Activated CD4-positive, alpha-beta T cell treated with anti-CD3 and anti-CD28 coated beads, Interleukin-2, amount 50 U/mL, for 16 hours (primary cell): Measurements from ENCODE around the gene VAMP5.
"Not testable (repeated sequence)": the region's sequence is repeated elsewhere in the genome, so short reads cannot be mapped to it uniquely, and the experiment has no call there.

Experiments used
- DNase-seq: peaks from one replicate; pipeline ENCODE4 v3.0.0-alpha.2; 2020

Gene VAMP5

DNA sequence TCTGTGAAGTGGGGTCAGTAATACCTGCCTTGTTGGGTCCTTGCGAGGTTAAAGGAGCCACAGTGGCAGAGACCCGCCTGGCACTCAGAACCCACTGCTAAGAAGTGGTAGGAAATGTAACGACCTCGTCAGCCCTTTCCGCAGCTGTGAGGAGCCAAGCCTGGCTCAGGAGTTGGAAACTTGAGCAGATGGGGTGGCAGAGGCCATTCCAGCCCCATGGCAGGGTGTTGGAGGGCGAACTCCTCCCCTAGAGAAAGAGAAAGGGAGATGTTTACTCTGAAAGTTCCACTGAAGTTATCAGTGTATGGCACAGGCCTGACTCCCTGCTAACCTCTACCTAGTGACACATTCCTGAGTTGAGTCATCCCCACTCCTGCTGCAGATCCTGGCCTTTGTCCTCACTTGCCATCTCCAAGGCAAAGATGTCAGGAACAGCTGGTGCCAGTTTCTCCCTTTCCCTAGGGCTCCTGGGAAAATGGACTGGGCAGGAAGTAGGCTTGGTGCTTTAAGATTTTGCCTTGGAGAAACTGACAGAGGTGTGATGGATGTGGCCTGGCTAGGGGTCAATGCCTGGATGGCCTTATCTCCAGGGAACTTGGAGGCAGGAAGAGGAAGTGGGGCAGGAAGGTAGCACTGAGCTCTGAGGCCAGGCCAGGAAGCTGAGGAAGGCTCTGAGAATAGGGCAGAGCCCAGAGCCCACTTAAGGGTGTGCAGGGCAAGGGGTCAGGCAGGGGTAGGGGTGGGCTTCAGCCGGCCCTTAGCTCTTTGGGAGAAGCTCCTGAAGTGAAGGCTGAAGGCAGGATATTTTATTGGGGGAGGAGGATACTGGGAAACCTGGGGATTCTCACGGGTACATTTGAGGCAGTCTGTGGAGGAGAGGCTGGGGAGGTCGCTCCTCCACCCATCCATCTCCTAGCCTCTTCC is 888 bp downstream of the VAMP5 start:
- peak; percentile 46 for DNase-seq

DNA sequence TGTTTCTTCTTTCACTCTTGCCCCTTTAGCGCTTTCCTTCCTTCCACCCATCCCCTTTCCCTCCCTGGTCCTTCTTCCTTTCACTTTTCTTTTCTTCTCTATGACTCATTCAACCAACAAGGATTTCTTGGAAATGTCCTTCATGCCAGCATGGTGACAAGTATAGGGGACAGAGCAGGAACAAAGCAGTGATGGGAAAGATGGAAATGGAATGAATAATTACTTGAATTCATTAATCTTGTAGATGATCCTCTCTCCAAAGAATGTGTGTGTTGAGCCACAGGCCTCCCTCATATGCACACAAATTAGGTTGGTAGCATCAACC is 1.5 kb downstream of the VAMP5 start:
- no peak for DNase-seq

DNA sequence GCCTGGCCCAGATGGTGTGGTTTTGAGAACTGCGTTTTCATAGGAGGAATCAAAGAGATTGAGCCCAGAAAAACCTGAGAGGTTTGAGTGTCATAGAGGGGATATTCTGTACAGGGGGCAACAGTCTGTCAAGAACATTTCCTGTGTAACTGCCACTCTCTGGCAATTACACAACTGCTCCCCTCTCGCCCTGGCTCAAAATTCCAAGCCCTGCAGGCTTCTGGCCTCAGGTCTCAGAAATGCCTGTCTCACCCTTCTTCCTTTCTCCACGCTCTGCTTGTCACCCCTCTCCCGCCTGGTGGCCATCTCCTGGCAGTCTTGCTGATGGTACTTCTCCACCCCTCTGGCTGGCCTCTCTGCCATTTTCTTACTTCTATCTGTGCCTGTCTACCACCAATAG is 4.0 kb downstream of the VAMP5 start:
- DNase-seq, result no peak

DNA sequence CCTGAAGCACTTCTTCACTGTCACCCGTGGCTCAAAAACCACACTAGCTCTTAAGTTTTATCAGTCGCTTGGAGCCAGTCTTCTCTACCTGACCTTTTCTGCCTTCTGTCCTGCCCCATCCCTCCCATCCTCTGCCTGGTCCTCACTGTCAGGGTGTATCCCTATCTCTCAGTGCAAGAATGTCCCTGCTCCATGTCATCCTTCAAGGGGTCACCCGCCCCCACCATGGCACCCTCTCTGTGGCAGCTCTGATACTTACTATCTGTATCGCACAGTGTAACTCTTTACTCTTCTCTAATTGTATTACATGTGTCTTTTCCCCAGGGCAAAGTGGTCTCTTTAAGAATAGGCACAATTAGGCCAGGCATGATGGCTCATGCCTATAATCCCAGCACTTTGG is 4.4 kb downstream of the VAMP5 start:
- no peak for DNase-seq

DNA sequence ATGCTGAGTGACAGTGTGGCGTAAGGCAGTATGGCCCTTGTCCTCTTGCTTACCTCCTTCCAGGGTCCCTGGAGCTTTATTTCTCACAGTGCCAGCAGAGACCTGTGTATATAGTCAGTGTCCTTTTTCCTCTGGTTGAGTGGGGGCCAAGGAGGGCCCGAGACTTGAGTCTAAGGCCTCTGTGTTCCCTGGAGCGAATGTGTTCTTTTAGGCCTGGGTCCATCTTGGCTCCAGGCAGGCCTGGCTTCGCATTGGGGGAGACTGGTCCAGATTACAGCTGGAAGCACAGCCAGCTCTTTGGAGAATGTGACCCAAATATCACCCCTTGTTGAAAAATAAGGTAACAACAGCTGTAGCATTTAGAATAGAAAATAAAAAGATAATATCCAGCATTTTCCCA is 5.0 kb downstream of the VAMP5 start:
- DNase-seq, result no peak

DNA sequence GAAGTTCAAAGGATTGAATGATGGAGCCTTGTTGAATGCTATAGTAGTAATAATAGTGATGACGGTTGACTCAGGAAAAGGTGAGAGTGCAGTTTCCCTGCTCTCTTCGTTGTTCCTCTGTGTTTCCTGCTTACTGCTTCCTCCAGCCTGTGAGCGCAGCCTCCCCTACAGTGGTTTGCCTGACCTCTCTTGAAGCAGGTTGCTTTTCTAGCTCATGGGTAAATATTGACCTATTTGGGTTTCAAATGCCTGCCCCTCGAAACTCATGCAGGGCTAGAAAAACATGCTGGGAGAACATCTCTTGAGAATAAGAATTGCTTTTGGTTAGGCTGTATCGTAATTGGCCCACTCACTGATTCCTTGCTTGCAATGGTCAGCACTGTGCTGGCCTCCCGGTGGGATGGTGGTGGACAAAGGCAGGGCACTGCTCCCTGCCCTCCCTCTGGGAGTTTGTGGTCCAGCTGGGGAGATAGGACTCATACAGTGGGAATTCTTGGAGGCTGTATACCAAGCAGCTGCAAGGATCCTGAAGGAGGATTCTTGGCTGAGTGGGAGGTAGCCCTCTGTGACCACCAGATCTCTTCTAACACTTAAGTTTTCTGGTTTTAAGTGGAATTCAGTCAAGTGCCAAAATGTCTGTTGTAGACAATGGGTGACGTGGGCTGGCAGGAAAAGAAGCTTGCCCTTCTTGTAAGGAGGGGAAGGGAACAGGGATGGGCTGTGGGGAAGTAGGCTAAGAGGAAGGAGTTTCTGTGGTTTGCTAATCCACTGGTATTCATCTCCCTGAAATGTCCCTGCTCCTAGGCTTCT is 6.0 kb downstream of the VAMP5 start:
- DNase-seq, result no peak

DNA sequence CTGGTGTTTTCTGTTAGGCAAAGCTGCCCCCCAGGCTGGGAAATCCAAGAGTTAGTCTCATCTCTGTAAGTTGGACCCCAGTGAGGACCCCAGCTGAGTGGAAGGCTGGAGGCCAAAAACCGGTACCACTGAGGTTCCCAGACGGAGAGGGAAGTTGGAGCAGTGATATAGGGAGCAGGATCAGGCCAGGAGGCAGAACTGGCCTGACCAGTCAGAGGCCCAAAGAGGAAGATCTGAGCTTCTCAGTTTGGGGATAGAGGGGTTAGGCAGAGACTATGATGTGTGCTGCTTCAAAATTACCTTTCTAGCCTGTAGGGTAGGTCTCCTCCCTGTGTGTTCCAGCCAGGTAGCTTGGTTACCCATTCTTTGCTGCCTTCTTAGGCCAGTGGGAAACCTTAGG is 6.7 kb downstream of the VAMP5 start:
- no peak for DNase-seq

DNA sequence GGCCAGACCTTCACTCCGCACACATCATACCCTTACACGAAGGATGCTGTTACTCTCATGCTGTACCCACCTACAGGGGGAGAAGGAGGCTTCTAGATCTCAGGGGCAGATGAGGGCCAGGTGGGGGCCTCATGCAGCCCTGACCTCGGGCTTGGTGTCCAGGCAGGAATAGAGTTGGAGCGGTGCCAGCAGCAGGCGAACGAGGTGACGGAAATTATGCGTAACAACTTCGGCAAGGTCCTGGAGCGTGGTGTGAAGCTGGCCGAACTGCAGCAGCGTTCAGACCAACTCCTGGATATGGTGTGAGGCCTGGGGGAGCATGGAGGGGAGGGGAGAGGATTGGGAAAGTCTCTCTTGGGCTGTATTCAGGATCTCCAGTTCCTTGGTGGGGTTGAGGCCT is 7.3 kb downstream of the VAMP5 start:
- DNase-seq, result no peak

DNA sequence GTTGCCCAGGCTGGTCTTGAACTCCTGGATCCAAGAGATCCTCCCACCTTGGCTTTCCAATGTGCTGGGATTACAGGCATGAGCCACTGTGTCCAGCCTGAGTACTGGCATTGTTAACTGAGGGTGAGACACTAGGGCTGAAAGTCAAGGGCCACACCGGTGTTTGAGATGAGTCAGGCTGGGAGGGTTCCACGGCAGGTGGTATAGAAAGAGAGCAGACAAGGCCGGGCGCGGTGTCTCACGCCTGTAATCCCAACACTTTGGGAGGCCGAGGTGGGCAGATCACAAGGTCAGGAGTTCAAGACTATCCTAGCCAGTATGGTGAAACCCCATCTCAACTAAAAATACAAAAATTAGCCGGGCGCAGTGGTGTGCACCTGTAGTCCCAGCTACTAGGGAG is 8.1 kb downstream of the VAMP5 start:
- DNase-seq, result not testable (repeated sequence)

DNA sequence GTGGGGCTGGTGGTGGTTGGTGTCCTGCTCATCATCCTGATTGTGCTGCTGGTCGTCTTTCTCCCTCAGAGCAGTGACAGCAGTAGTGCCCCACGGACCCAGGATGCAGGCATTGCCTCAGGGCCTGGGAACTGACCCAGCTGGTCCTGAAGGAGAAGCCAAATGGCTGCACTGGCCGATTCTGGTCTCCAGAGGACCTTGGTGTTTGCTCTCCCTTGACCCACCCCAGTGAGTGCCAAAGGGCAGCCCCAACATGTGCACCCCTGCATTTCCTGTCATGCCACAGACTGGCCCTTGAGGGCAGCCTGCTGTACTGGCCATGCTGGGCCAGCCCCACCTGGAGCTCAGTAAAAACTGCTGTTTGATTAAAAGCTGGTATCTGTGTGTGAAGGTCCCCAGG is 8.8 kb downstream of the VAMP5 start:
- DNase-seq, result no peak

DNA sequence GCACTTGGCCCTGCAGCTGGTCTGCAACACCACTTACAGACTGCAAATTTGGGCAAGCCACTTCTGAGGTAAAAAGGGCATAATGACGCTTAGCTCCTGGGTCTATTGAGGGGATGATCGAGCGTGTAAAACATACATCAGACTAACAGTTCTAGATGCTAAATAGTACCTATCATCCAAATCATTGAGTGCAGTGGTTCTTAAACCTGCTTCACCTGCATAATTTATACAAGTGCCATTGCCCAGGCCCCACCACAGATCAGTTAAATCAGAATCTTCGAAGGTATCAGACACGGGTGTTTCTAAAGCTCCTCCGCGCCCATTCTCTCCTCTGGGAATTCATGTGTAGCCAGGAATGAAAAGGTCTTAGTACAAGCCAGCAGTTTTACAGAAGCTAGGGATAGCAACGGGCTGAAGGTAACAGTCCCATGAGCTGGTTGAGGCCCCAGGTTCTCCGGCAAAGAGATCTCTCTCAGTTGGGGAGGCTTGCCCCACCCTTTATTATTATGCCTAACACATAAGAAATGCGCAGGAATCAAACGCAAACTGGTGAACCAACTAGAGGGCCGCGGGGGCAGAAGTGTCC is 10.6 kb downstream of the VAMP5 start:
- DNase-seq, result no peak

DNA sequence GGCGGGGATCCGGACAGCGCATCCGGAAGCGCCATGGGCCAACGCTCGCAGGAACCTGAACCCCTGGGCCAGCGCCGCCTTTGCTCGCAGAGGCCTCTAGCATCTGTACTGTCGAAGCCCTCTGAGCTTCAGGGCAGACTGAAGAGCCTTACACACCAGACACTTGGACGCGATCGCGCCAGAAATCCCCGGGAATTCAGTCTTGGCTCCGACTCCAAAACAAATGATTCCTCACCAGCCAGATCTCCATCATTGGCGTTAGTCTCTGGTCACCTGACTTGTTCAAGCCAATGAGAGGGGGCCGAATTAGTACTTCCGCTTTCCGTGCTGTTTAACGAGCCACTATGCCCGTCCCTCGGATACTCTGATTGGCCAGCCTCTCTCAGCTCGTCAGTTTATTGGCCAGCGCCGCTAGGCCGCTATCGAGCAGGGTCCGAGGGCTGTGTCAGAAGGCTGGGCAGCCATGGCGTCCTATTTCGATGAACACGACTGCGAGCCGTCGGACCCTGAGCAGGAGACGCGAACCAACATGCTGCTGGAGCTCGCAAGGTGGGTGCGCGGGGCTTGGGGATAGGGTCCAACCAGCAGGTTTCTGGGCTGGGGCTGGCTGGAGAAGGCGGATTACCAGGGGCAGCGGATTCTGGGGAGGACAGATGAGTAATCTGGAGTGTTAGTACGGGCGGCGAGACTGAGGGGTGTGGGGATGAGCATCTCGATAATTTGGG is 11.2 kb downstream of the VAMP5 start, which contains the start of gene RNF181:
Gene RNF181 (plus strand): TSS at position 445 of the 725 bp plus-strand sequence. CDS start 19 bp downstream, at position 464.
- DNase-seq, result peak; percentile 97

DNA sequence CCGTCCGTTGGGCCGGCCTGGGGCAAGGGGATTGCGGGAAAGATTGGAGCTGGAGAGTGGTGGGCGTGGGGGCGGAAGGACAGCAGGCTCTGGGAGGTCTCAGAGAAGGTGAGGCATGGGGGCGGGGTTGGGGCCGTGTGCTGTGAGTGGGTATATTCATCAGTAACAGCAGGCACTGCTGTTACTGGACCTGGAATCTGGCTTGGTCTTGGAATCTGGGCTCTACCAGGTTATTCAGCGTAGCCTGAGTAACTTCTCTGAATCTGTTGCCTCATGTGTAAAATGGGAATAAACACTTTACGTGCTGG is 11.7 kb downstream of the VAMP5 start:
- no peak for DNase-seq

DNA sequence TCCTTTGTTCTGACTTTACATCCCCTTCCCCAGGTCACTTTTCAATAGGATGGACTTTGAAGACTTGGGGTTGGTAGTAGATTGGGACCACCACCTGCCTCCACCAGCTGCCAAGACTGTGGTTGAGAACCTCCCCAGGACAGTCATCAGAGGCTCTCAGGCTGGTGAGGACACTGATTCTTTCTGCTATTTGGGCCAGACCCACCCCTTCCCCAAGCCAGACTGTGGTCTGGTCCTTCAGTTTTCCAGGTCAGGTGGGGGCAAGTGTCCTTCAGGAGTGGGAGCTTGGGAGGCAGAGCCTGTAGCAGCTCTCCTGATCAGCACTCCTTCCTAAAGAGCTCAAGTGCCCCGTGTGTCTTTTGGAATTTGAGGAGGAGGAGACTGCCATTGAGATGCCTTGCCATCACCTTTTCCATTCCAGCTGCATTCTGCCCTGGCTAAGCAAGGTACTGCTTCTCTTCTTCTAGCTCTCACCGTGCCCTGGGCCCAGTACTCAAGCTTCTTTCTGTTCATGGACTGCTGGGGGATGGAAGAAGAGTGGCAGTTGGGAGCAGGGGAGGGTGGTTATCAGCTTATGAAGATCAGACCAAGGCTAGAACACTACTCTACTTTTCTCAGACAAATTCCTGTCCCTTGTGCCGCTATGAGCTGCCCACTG is 12.4 kb downstream of the VAMP5 start:
- DNase-seq, result no peak

DNA sequence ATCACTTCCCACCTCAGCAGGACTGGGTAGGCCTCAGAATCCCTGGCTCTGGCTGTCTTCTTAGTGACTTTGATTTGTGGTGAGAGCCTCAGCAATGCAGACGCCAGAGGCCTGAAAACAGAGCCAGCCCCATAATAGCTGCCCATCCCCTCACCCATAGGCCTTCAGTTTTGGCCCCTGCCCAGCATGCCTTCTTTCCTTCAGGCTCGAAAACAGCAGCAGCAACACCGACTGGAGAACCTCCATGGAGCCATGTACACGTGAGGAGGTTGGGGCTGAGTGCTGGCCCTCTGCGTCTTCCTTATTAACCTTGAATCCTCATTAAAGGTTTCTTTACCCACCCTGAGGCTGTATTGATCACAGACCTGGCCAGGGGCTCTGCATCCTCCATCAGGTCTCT is 13.0 kb downstream of the VAMP5 start:
- DNase-seq, result no peak

DNA sequence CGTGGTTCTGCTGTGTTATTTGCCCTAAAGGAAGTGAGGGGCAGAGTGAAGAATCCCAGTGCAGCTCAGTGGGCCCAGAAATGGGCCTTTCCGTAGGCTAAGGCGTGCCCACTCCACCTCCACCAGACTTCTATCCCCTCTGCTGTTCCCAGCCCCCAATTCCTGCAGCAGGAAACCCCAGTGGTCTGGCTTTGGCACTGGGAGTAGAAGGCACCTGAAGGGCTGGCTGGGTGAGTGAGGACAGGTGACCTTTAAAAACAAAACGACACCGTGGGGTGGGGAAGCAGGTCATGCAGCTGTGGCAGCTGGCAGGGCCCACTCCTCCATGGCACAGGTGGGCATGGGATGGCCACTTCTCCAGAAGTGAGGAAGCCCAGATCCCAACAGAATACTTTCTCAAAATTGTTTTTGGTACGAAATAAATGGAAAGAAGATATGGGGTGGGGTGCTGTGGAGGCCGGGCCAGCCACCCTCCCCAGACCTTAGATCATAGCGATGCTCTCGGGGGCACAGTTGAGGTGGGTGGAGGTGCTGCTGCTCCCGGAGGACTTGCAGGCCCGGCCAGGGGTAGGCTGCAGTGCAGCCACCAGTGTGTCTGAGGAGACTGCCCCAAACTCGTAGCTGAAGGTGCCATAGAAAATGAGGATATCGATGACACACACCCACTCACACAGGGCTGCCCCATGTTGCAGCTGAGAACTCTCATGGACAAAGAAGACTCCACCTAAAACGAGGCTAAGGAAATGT is 14.5 kb downstream of the VAMP5 start:
- no peak for DNase-seq

DNA sequence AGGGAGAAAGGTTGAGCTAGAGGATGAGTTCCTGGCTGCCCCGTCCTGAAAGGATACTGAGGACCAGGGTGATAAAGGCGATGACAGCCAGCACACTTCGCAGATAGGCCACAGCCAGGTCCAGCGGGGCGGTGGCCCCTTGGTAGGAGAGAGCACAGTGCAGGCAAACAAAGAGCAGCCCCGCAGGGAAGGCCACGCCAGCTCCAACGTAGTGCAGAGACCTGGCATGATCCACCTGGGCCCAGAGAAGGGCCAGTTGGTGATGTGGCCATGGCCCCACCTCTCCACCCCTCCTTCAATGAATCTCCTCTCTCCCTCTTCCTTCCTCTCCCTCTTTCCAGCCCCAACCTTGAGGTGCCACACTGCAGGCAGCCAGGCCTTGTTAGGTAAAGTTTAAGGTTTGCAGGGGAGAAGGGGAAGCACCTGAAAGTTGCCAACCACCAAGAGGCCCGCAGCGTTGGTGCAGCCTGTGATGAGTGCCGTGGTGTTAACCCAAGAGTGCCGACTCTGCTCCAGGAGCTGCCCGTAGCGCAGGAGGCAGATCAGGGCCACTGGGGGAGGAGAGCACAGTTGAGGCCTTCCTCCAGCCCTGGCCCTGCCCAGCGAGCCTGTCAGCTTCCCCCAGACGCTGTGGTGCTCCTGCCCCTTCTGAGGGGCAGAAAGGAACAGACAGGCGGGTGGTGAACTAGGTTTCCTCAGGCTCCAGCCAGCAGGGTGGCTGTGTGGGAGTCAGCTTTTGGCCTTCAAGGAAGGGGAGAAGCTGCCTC is 15.4 kb downstream of the VAMP5 start:
- no peak for DNase-seq

DNA sequence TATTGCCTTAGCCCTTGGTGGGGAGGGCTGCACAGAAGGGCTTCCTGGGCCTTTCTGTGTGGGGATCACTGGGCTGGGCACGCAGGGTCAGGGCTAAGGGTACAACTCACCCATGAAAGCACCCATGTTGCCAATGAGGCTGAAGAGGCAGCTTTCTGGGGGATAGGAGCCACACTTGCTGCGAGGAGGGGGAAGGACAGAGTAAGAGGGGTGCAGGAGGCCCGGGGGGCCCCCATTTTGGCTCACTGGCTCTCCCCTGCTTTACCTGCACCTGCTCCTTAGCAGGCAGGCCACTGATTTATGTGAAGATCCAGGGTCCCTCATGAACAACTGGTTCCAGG is 16.0 kb downstream of the VAMP5 start:
- no peak for DNase-seq

DNA sequence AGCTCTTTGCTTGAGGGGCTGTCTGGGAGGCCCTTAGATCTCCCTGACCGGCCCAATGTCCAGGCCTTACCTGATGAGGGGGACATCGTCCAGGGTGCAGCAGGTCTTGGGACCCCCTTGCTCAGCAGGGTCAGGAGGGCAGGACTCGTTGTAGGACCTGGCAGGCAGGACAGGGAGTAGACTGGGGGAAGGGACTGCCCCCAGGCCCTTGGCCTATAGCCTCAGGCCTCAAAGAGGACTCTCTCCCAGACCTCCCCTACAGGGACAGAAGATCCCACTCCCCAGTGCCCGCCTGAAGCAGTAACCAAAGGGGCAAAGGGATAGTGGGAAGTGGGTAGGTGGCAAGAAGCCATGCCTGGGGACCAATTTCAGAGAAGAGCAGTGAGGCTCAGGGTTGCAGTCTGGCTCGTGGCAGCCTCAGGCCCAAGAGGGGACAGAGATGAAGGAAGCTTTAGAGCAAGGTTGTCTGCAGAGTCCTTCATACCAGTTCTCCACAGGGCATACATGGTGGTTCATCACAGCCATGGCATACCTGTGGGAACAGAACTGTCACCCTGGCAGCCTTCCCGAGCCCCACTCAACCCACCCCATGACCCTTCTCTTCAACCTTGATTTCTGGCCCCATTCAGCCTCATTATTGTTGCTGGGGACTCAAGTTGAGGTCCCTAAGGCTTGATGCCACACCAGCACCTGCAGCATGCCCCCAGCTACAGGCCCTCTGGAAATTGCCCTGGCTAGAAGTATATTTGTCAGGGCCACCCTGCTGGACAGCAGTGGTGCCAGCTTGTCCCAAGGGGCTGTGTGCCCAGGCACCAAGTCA is 16.9 kb downstream of the VAMP5 start:
- DNase-seq, result no peak

DNA sequence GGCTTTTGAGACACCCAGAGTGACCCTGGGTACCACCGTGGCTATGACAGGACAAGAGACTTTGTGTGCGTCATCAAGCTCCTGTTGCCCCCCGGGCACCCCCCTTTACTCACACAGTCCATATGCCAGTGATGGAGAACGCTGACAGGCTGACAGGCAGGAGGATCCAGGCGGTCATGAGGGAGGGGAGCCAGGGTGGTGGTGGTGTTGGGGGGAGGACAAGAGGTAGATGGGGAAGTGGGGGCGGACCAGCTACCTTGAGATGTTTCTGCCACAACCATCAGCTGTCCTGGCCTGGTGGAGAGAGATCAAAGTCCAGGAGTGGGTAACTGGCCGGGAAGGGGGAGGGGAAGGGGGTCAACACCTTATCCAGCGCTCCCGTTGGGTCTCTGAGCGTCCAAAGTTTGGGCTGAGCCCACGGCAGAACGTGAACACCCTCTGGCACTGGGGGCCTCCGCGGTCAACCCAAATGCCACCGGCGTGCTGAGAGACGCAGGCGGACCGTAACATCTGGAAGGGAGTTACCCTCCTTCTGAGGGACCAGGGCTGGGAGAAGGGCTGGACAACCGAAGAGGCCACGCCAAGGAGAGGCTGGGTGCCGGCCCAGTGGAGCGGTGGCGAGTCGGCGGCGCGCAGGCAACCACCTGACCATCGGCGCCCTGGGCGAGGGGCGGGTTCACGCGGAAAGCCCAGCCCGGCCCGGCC is 17.7 kb downstream of the VAMP5 start:
- no peak for DNase-seq
